GM19238 (cell line): ENCODE data around the gene LINC01488.

ENCODE experiments used
- DNase-seq: peaks from one replicate; pipeline ENCODE4 v3.0.0; 2011; ENCODE audit warnings: low spot score; ENCODE audit not compliant: insufficient read length

Gene LINC01488

GRCh38 chr11:69479591-69480271 lies 1.7 kb upstream of the LINC01488 start:
- DNase-seq: no peak

- no peak for DNase-seq
These were observed 693 bp upstream of the LINC01488 start for GRCh38 chr11:69480547-69481392.

GRCh38 chr11:69482322-69482721 lies 859 bp downstream of the LINC01488 start:
- no peak for DNase-seq

GRCh38 chr11:69483170-69483569 lies 1.7 kb downstream of the LINC01488 start:
- no peak for DNase-seq

DNA sequence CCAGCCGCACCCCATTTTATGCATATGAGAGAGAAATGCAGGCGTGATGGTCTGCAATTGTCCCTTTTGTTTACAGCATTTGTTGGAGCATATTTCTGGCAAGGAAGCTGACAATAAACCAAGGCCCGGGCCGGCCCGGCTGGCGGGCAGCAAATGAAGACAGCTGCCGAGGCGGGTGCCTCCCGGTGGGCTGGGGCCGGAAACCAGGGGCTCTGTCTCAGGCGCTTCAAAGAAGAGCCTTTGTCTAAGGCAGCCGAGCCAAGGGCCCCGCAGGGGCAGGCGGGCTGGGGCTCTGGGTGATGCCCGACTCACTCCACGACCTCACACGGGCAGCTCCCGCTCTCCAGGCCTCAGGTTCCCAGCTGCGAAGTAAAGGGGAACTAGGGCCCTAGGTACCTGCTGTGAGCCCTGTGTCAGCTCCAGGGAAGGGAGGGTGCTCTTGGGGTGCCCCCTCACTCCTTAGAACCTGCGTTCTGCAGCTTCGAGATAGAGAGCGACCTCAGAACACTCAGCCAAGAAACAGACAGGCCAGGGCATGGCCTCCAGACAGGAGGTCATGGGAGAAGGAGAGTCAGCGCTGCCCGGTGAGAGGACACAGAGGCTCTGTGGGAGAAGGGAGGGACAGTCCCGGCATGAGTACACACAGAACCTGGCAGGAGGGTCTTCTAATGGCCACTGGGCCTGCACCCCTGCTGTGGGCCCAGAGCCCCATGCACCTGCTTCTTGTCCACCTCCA lies 2.4 kb downstream of the LINC01488 start:
- no peak for DNase-seq

DNA sequence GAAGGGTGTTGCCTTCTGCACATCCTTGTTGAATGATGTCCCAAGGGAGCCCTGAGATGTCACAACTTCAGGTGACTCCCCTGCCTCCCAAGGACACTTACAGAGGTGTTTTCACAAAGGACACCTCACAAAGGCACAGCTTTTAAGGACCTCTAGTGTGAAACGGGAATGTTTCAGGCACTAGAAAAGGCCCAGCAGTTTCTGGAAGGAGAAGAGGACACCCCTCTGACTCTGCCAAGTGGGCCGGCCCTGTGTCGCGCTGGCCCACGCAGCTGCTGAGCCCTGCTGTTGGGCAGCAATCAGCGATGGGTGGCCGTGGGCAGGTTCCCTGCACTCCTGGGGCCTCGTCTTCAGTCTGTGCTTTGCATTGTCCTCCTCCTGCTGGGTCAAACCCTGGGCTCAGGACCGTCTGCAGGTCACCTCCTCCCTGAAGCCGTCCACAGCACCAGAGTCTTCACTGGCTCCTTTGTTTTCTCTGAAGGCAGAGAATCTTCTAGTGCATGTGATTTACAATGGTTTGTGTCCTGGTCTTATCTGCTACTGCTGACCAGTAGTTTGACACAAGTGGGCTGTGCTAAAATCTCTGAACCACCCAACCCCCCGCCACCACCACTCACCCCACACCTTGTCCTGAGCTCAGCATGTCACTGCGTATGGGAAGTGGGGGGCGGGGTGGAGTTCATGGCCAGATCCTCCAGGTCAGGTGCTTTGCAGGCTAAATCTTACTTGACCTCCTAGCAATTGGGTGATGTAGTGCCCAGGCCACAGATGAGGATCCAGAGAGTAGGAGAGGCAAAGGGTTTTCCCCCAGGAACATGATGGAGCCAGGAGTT lies 3.2 kb downstream of the LINC01488 start:
- DNase-seq: no peak

DNA sequence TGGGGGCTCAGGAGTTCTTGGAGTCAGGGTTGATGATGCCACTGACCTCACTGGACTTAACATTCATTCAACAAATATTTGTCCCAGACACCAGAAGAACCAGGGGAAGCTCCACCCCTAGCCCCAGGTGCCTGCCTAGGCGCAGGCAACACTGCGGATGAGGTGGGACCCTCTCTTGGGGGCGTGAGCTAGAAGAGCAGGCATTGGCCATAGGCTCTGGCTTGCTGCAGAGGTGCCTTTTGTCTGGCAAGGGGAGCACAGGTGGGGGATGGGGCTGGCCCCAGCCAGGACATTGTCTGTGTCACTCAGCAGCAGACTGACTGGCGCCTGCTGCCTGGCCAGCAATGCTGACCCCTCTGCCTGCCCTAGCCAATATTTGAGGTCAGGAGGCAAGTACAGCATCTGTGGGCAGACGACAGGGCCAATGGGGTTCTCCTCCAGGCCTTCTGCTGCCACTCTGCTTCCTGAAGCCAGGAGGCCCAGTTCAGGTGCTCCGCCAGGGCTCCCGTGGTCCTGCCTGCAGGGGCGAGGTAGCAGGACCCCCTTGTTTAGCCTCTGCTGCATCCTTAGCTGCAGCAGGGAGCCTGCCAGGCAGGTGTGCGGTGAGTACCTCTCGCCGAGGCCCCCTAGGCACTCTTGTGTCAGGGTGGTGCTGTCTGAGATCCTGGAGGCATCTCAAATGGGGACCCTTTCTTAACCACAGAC lies 4.0 kb downstream of the LINC01488 start:
- DNase-seq: no peak

GRCh38 chr11:69486056-69486772 lies 4.8 kb downstream of the LINC01488 start:
- no peak for DNase-seq

GRCh38 chr11:69486773-69487291 lies 5.4 kb downstream of the LINC01488 start:
- no peak for DNase-seq

- no peak for DNase-seq
These were observed 5.9 kb downstream of the LINC01488 start for GRCh38 chr11:69487391-69487790.

GRCh38 chr11:69487849-69488542 lies 6.5 kb downstream of the LINC01488 start:
- no peak for DNase-seq

DNA sequence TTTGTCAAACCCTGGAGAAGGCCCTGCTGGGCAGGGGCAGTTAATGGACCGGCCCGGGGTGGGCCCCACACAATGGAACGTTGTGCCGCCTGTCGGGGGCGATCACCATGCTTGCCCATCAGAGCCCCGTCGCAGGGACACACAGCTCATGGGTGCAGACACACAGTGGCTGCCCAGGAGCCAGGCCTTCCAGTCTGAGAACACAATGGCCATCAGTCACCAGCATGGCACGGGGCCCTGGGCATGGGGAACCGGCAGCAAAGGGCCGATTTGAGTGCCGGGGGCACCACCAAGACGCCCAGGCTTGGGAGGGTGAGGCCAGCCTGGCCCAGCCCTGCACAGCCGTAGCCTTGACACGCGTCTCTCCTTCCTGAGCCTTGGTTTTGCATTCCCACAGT lies 7.1 kb downstream of the LINC01488 start:
- no peak for DNase-seq

- DNase-seq: no peak
These were observed 7.7 kb downstream of the LINC01488 start for GRCh38 chr11:69489031-69489745.

- DNase-seq: no peak
These were observed 8.4 kb downstream of the LINC01488 start for GRCh38 chr11:69489746-69490365.

DNA sequence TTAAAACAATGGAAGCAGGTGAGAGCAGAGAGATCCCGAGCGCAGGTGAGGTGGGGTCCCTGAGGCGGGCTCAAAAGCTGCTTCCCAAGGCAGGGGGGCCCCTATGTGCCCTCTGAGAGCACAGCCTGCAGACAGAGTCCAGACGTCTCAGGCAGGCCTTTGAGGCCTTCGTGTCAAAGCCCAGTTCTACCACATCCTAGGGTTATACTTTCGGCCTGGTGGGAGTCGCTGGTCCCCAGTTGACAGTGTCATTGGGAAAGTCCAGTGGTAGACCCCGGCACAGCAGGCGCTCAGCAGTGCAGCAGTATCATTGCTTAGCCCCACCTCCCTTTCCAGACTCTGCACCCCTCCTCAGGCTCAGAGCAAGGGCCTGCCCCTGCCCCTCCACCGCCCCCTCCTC lies 9.1 kb downstream of the LINC01488 start:
- DNase-seq: no peak

DNA sequence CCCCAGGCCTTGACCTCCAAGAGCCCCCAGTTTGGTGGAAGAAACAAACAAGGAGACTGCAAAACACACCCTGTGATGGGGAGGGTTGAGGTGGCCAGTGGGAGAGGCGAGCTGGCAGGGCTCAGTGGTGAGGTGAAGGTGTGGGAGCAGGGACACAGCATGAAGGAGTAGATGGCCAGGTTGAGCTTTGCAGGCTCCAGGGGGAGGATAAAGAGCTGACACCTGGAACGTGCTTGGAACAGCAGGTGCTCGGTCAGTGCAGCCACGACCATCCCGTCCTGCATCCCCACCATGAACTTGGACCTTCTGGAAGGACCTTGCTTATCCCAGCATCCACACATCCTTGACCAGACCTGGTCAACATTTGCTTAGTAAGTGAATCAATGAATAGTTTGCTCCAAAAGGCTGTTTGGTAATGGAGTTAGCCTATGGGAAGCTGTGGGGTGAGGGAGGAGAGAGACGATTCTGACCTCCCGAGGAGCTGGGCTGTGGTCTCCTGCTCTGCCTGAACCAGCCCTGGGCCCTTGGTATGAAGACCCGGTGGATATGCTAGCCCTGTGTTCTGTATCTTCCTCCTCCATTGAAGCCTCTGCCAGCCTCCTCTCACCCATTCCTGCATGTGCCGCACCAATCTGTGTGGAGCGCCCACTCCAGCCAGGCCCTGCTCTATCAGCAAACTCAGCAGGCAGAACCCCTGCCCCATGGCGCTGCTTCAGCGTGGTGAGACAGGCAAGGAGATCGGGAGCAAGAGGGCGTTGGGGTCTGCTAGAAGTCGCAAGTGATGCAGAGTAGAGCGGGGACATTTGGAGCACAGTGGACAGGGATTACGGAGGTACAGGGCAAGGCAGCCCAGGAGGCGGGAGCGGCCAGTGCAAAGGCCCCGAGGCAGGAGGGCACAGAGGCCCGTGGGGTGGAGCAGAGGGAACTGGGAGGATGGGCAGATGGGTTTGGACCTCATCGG lies 9.9 kb downstream of the LINC01488 start:
- no peak for DNase-seq
